ENCODE results near the gene LCN12.

Gene LCN12

GRCh38 chr9:136951541-136952320, at the start of gene LCN12:
Gene LCN12 (plus strand): TSS chr9:136952273. CDS start chr9:136952328, 55 bp downstream.
- TF ChIP-seq CTCF (IDR thresholded peaks at IDR 0.05): no peak
- peaks cover 30% of the 10 kb centered on the region for H3K27me3 Mint-ChIP-seq (ENCODE audit: low read depth, poor library complexity)
- H3K4me1 Mint-ChIP-seq: no peaks in the 10 kb centered on the region
- H3K36me3 Mint-ChIP-seq (ENCODE audit: low read depth): no peaks in the 10 kb centered on the region
- DNase-seq: peak; percentile 2
- H3K27ac Mint-ChIP-seq: no peak within 1 kb of the TSS
- peaks cover 7% of the 10 kb centered on the region for H3K9me3 Mint-ChIP-seq
- no peak within 1 kb of the TSS for H3K4me3 Mint-ChIP-seq

DNA sequence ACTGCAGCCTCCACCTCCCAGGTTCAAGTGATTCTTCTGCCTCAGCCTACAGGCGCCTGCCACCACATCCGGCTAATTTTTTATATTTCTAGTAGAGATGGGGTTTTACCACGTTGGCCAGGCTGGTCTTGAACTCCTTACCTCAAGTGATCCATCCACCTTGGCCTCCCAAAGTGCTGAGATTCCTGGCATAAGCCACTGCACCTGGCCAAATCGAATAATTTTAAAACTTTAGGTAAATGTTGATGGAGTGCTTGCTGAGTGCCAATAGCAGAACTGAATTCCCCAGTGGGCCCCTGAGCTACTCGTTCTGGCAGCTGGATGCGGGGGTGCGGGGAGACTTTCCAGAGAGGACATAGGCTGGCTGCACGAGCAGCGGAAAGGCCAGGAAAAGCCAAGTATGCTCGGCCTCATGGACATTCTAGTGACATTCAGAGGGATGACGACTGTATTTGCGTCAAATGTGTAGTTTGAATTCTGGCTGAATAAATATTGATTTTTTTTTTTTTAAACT, 49.0 kb upstream of the LCN12 start:
- no peaks in the 10 kb centered on the region for H3K9me3 Mint-ChIP-seq
- peaks cover 3% of the 10 kb centered on the region for H3K27me3 Mint-ChIP-seq (ENCODE audit: low read depth, poor library complexity)
- H3K4me3 Mint-ChIP-seq: no peak overlapping the region
- no peaks in the 10 kb centered on the region for H3K4me1 Mint-ChIP-seq
- DNase-seq: no peak
- peaks cover 45% of the 10 kb centered on the region for H3K36me3 Mint-ChIP-seq (ENCODE audit: low read depth)
- peak overlapping the region; percentile 64 for H3K27ac Mint-ChIP-seq
- no peak for TF ChIP-seq CTCF (IDR thresholded peaks at IDR 0.05)

GRCh38 chr9:136906266-136906665, 45.8 kb upstream of the LCN12 start:
- H3K4me1 Mint-ChIP-seq: no peaks in the 10 kb centered on the region
- H3K27ac Mint-ChIP-seq: no peak overlapping the region
- no peaks in the 10 kb centered on the region for H3K9me3 Mint-ChIP-seq
- DNase-seq: no peak
- no peak overlapping the region for H3K4me3 Mint-ChIP-seq
- H3K36me3 Mint-ChIP-seq (ENCODE audit: low read depth): peaks cover 40% of the 10 kb centered on the region
- H3K27me3 Mint-ChIP-seq (ENCODE audit: low read depth, poor library complexity): peaks cover 3% of the 10 kb centered on the region
- TF ChIP-seq CTCF (IDR thresholded peaks at IDR 0.05): no peak

- H3K4me1 Mint-ChIP-seq: no peaks in the 10 kb centered on the region
- H3K4me3 Mint-ChIP-seq: no peak overlapping the region
- H3K27me3 Mint-ChIP-seq (ENCODE audit: low read depth, poor library complexity): no peaks in the 10 kb centered on the region
- no peaks in the 10 kb centered on the region for H3K9me3 Mint-ChIP-seq
- TF ChIP-seq CTCF (IDR thresholded peaks at IDR 0.05): no peak
- peak overlapping the region; percentile 36 for H3K27ac Mint-ChIP-seq
- no peak for DNase-seq
- peaks cover 35% of the 10 kb centered on the region for H3K36me3 Mint-ChIP-seq (ENCODE audit: low read depth)
Measured at GRCh38 chr9:136907011-136907914, 44.8 kb upstream of the LCN12 start.

- H3K27ac Mint-ChIP-seq: no peak overlapping the region
- H3K9me3 Mint-ChIP-seq: no peaks in the 10 kb centered on the region
- no peak for TF ChIP-seq CTCF (IDR thresholded peaks at IDR 0.05)
- H3K27me3 Mint-ChIP-seq (ENCODE audit: low read depth, poor library complexity): no peaks in the 10 kb centered on the region
- no peak for DNase-seq
- H3K36me3 Mint-ChIP-seq (ENCODE audit: low read depth): peaks cover 31% of the 10 kb centered on the region
- no peaks in the 10 kb centered on the region for H3K4me1 Mint-ChIP-seq
- no peak overlapping the region for H3K4me3 Mint-ChIP-seq
Measured at GRCh38 chr9:136910197-136910900, 41.7 kb upstream of the LCN12 start.
